ENCODE results near the gene CRIP3.
A peak's percentile ranks its signal among the peaks of the same experiment; 100 is the strongest.

The CRIP3 gene

GRCh38 chr6:43286980-43287716 is 21.5 kb downstream of the CRIP3 start:
- no peak for DNase-seq

GRCh38 chr6:43286456-43286979 is 22.1 kb downstream of the CRIP3 start:
- DNase-seq: no peak

GRCh38 chr6:43285832-43286231 is 22.8 kb downstream of the CRIP3 start:
- DNase-seq: no peak

GRCh38 chr6:43284991-43285781 is 23.4 kb downstream of the CRIP3 start:
- no peak for DNase-seq

- no peak for DNase-seq
Measured at GRCh38 chr6:43283905-43284304, 24.7 kb downstream of the CRIP3 start.

- DNase-seq: no peak
Measured at GRCh38 chr6:43283514-43283901, 25.1 kb downstream of the CRIP3 start.

- DNase-seq: no peak
Measured at GRCh38 chr6:43282636-43283513, 25.8 kb downstream of the CRIP3 start.

GRCh38 chr6:43282060-43282459 is 26.6 kb downstream of the CRIP3 start:
- DNase-seq: no peak

GRCh38 chr6:43280234-43280633 is 28.4 kb downstream of the CRIP3 start:
- no peak for DNase-seq

- DNase-seq: no peak
Measured at GRCh38 chr6:43278524-43279078, 30.0 kb downstream of the CRIP3 start.

GRCh38 chr6:43277643-43278523 is 30.7 kb downstream of the CRIP3 start:
- no peak for DNase-seq

- DNase-seq: no peak
Measured at GRCh38 chr6:43277306-43277642, 31.4 kb downstream of the CRIP3 start.

GRCh38 chr6:43276577-43277305 is 31.9 kb downstream of the CRIP3 start:
- DNase-seq: no peak

- DNase-seq: peak; percentile 33
Measured at GRCh38 chr6:43275801-43276576, 32.6 kb downstream of the CRIP3 start.

GRCh38 chr6:43274916-43275597 is 33.6 kb downstream of the CRIP3 start:
- DNase-seq: peak; percentile 40

- DNase-seq: no peak
Measured at GRCh38 chr6:43274127-43274915, 34.3 kb downstream of the CRIP3 start.

- DNase-seq: no peak
Measured at GRCh38 chr6:43273707-43274106, 34.9 kb downstream of the CRIP3 start.

GRCh38 chr6:43271944-43272343 is 36.7 kb downstream of the CRIP3 start:
- DNase-seq: no peak
